ENCODE results near the gene SLC1A5. TPM values are rescaled to one million over a fixed set of nuclear protein-coding genes. Genes with fewer than 3 reads are reported as not detected.

SLC1A5 gene
- total RNA-seq, 1 experiment from 2014 or later = 512 TPM

DNA sequence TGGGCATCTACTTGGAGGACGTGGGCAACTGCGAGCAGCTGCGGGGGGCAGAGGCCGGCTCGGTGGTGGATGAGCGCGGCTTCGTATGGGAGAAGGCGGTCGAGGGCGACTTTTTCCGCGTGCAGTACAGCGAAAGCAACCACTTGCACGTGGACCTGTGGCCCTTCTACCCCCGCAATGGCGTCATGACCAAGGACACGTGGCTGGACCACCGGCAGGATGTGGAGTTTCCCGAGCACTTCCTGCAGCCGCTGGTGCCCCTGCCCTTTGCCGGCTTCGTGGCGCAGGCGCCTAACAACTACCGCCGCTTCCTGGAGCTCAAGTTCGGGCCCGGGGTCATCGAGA lies 31.9 kb downstream of the SLC1A5 start:
- ChIA-PET CTCF (no interaction called here), POLR2A (no interaction called here)
- TF ChIP-seq, protein P1, sequence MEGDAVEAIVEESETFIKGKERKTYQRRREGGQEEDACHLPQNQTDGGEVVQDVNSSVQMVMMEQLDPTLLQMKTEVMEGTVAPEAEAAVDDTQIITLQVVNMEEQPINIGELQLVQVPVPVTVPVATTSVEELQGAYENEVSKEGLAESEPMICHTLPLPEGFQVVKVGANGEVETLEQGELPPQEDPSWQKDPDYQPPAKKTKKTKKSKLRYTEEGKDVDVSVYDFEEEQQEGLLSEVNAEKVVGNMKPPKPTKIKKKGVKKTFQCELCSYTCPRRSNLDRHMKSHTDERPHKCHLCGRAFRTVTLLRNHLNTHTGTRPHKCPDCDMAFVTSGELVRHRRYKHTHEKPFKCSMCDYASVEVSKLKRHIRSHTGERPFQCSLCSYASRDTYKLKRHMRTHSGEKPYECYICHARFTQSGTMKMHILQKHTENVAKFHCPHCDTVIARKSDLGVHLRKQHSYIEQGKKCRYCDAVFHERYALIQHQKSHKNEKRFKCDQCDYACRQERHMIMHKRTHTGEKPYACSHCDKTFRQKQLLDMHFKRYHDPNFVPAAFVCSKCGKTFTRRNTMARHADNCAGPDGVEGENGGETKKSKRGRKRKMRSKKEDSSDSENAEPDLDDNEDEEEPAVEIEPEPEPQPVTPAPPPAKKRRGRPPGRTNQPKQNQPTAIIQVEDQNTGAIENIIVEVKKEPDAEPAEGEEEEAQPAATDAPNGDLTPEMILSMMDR (IDR thresholded peaks at IDR 0.05; ENCODE audit: insufficient read depth in 1 of 2, low read depth in 1 of 2, low read length in 1 of 2, severe bottlenecking in 1 of 2, unreplicated experiment in 1 of 2) = no peak
- Histone ChIP-seq H3K4me3 (ENCODE audit: low read depth, low read length) (no peak overlapping the region), H3K9me3 (no peaks in the 10 kb centered on the region), H3K36me3 (ENCODE audit: control insufficient read depth, insufficient read depth, low read length) (peaks cover 1% of the 10 kb centered on the region), H3K4me1 (no peaks in the 10 kb centered on the region), H3K27me3 (replicated peaks; ENCODE audit: control insufficient read depth, insufficient read depth, low read length) (no peaks in the 10 kb centered on the region)
- BruUV-seq (replicated peaks) = no TSS peak
- Mint-ChIP-seq H3K27ac (ENCODE audit: unreplicated experiment) (no peak overlapping the region), H3K9me3 (ENCODE audit: unreplicated experiment) (no peaks in the 10 kb centered on the region), H3K27me3 (ENCODE audit: insufficient read depth, unreplicated experiment) (no peaks in the 10 kb centered on the region), H3K36me3 (ENCODE audit: insufficient read depth, unreplicated experiment) (peaks cover 21% of the 10 kb centered on the region), H3K4me3 (ENCODE audit: unreplicated experiment) (no peak overlapping the region), H3K4me1 (ENCODE audit: low read depth, unreplicated experiment) (no peaks in the 10 kb centered on the region)
- intact Hi-C loops (cut with micrococcal nuclease; ENCODE audit: unreplicated experiment) = no loop called here
- DNase-seq = no peak

DNA sequence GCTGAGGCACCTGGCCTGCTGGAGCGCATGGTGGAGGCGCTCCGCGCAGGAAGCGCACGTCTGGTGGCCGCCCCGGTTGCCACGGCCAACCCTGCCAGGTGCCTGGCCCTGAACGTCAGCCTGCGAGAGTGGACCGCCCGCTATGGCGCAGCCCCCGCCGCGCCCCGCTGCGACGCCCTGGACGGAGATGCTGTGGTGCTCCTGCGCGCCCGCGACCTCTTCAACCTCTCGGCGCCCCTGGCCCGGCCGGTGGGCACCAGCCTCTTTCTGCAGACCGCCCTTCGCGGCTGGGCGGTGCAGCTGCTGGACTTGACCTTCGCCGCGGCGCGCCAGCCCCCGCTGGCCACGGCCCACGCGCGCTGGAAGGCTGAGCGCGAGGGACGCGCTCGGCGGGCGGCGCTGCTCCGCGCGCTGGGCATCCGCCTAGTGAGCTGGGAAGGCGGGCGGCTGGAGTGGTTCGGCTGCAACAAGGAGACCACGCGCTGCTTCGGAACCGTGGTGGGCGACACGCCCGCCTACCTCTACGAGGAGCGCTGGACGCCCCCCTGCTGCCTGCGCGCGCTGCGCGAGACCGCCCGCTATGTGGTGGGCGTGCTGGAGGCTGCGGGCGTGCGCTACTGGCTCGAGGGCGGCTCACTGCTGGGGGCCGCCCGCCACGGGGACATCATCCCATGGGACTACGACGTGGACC lies 32.4 kb downstream of the SLC1A5 start:
- Mint-ChIP-seq H3K36me3 (ENCODE audit: insufficient read depth, unreplicated experiment) (peaks cover 21% of the 10 kb centered on the region), H3K9me3 (ENCODE audit: unreplicated experiment) (no peaks in the 10 kb centered on the region), H3K4me1 (ENCODE audit: low read depth, unreplicated experiment) (no peaks in the 10 kb centered on the region), H3K4me3 (ENCODE audit: unreplicated experiment) (no peak overlapping the region), H3K27me3 (ENCODE audit: insufficient read depth, unreplicated experiment) (no peaks in the 10 kb centered on the region), H3K27ac (ENCODE audit: unreplicated experiment) (no peak overlapping the region)
- Histone ChIP-seq H3K27me3 (replicated peaks; ENCODE audit: control insufficient read depth, insufficient read depth, low read length) (no peaks in the 10 kb centered on the region), H3K36me3 (ENCODE audit: control insufficient read depth, insufficient read depth, low read length) (peaks cover 1% of the 10 kb centered on the region), H3K4me3 (ENCODE audit: low read depth, low read length) (no peak overlapping the region), H3K4me1 (no peaks in the 10 kb centered on the region), H3K9me3 (no peaks in the 10 kb centered on the region)
- DNase-seq = no peak
- TF ChIP-seq, protein P1 (IDR thresholded peaks at IDR 0.05; ENCODE audit: insufficient read depth in 1 of 2, low read depth in 1 of 2, low read length in 1 of 2, severe bottlenecking in 1 of 2, unreplicated experiment in 1 of 2) = no peak
- ChIA-PET POLR2A (interaction anchor here (0.5 kb wide), 1 partner anchor 84 kb away, joined by 5 read pairs; no protein-coding TSS in a partner anchor), CTCF (no interaction called here)
- intact Hi-C loops (cut with micrococcal nuclease; ENCODE audit: unreplicated experiment) = no loop called here
- BruUV-seq (replicated peaks) = no TSS peak

DNA sequence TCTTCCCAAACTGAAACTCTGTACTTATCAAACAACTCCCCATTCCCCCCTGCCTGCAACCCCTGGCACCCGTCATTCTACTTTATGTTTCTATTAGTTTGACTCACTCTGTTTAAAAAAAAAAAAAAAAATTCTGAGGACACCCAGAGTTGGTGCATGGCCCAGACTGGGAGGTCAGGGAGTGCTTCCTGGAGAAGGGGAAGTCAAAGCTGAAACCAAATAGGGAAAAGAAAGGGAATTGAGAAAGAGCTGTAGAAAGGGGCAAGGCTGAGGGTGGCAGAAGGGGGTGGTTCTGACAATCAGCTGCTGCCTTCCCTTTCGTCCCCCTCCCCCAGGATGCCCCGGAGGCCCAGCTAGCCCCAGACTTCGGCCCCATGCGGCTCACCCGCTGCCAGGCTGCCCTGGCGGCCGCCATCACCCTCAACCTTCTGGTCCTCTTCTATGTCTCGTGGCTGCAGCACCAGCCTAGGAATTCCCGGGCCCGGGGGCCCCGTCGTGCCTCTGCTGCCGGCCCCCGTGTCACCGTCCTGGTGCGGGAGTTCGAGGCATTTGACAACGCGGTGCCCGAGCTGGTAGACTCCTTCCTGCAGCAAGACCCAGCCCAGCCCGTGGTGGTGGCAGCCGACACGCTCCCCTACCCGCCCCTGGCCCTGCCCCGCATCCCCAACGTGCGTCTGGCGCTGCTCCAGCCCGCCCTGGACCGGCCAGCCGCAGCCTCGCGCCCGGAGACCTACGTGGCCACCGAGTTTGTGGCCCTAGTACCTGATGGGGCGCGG lies 33.1 kb downstream of the SLC1A5 start:
- no peaks in the 10 kb centered on the region for H3K9me3 ChIP-seq
- no peak for DNase-seq
- H3K27me3 ChIP-seq (replicated peaks; ENCODE audit: control insufficient read depth, insufficient read depth, low read length) = no peaks in the 10 kb centered on the region
- H3K4me3 ChIP-seq (ENCODE audit: low read depth, low read length) = no peak overlapping the region
- ChIA-PET POLR2A (interaction anchor here (0.5 kb wide), 1 partner anchor 85 kb away, joined by 5 read pairs; no protein-coding TSS in a partner anchor), CTCF (interaction anchor here (1.0 to 1.3 kb wide), 3 partner anchors 77 to 135 kb away, joined by 3 to 6 read pairs (median 5); no protein-coding TSS in a partner anchor)
- Mint-ChIP-seq H3K4me3 (ENCODE audit: unreplicated experiment) (no peak overlapping the region), H3K27ac (ENCODE audit: unreplicated experiment) (no peak overlapping the region), H3K9me3 (ENCODE audit: unreplicated experiment) (no peaks in the 10 kb centered on the region), H3K4me1 (ENCODE audit: low read depth, unreplicated experiment) (no peaks in the 10 kb centered on the region), H3K36me3 (ENCODE audit: insufficient read depth, unreplicated experiment) (peaks cover 21% of the 10 kb centered on the region), H3K27me3 (ENCODE audit: insufficient read depth, unreplicated experiment) (no peaks in the 10 kb centered on the region)
- TF ChIP-seq, protein P1 (IDR thresholded peaks at IDR 0.05; ENCODE audit: insufficient read depth in 1 of 2, low read depth in 1 of 2, low read length in 1 of 2, severe bottlenecking in 1 of 2, unreplicated experiment in 1 of 2) = no peak
- no TSS peak for BruUV-seq (replicated peaks)
- intact Hi-C loops (cut with micrococcal nuclease; ENCODE audit: unreplicated experiment) = no loop called here
- H3K36me3 ChIP-seq (ENCODE audit: control insufficient read depth, insufficient read depth, low read length) = peaks cover 1% of the 10 kb centered on the region
- no peaks in the 10 kb centered on the region for H3K4me1 ChIP-seq

Data from Caco-2 (cell line).